Endothelial cell (in vitro differentiated cells): Measurements from ENCODE around the gene BCKDK. TPM values are rescaled to one million over a fixed set of nuclear protein-coding genes. Genes with fewer than 3 reads are reported as not detected.
"Not testable (repeated sequence)": the region's sequence is repeated elsewhere in the genome, so short reads cannot be mapped to it uniquely, and the experiment has no call there.

Source experiments
- DNase-seq: peaks from one replicate; pipeline ENCODE4 v3.0.0; 2021; ENCODE audit warnings: low spot score
- H3K27ac Mint-ChIP-seq: one replicate; pipeline ENCODE4 v1.8.0; 2021; ENCODE audit warnings: mixed read lengths, inconsistent platforms; ENCODE audit not compliant: unreplicated experiment
- H3K27me3 Mint-ChIP-seq: one replicate; pipeline ENCODE4 v1.8.0; 2021; ENCODE audit warnings: mild to moderate bottlenecking, moderate library complexity, mixed read lengths, inconsistent platforms; ENCODE audit not compliant: unreplicated experiment
- H3K36me3 Mint-ChIP-seq: one replicate; pipeline ENCODE4 v1.8.0; 2021; ENCODE audit warnings: mild to moderate bottlenecking, low read depth, mixed read lengths, inconsistent platforms; ENCODE audit not compliant: unreplicated experiment
- H3K4me1 Mint-ChIP-seq: one replicate; pipeline ENCODE4 v1.8.0; 2021; ENCODE audit warnings: mild to moderate bottlenecking, mixed read lengths, inconsistent platforms; ENCODE audit not compliant: unreplicated experiment
- H3K4me3 Mint-ChIP-seq: one replicate; pipeline ENCODE4 v1.8.0; 2021; ENCODE audit warnings: mild to moderate bottlenecking, mixed read lengths, inconsistent platforms; ENCODE audit not compliant: unreplicated experiment
- H3K9me3 Mint-ChIP-seq: one replicate; pipeline ENCODE4 v1.8.0; 2021; ENCODE audit warnings: mixed read lengths, inconsistent platforms; ENCODE audit not compliant: unreplicated experiment
- total RNA-seq: library from RNA; stranded (reverse); fragmentation: NEBNext Ultra II Directional; extraction: Animal tissue kit (Norgen Biotek cat#: 25700); gene quantifications from one replicate; pipeline ENCODE4 v1.2.1, GENCODE V29; 2021; ENCODE audit not compliant: unreplicated experiment
- TF ChIP-seq, protein P1 (sequence below): fragments of 200-600 bp; sonication (generic); IDR thresholded peaks from one replicate; pipeline ENCODE4 v1.5.0; 2021; ENCODE audit warnings: antibody characterized with exemption; ENCODE audit not compliant: unreplicated experiment

Gene BCKDK
- total RNA-seq, 1 donor from 2014 or later, result 56.8 TPM

DNA sequence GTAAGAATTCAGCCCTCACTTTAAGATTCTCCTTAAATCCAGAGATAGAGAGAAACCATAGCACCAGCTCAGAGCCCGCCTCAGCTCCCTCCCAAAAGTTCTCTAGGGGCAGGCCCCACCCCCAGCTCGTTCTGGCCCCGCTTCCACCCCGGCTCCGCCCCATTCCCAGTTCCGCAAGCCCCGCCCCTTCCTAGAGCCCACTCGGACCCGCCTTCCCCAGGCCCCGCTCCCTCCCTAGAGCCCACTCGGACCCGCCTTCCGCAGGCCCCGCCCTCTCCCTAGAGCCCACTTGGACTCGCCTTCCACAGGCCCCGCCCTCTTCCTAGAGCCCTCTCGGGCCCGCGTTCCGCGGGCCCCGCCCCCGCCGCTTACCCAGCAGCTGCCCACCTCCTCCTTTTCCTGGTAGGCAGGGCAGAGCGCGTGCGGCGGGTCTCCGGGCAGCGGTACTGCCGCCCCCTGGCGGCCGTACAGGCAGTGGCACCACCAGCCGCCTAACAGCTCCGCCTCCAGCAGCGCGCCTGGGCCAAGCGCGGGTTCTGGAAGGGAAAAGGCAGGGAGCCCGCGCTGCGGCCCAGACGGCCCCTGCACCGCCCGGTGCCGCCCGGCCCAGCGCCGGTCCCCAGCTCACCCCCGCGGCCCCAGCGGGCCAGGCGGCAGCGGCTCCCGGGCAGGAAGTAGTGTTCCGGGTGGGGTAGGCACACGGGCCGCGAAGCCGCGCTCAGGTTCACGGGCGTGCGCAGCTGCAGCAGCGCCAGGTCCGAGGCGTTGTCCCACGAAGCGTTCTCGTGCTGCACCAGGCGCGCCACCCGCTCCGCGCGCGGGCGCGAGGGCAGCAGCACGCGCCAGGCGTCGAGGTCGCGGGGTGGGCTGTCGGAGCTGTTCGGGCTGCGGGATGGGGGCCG is 34.2 kb downstream of the BCKDK start:
- Mint-ChIP-seq H3K27me3 (peaks cover 9% of the 10 kb centered on the region), H3K9me3 (peaks cover 4% of the 10 kb centered on the region), H3K36me3 (no peaks in the 10 kb centered on the region), H3K27ac (peak overlapping the region; percentile 54), H3K4me1 (peaks cover 3% of the 10 kb centered on the region), H3K4me3 (no peak overlapping the region)
- TF ChIP-seq, protein P1, sequence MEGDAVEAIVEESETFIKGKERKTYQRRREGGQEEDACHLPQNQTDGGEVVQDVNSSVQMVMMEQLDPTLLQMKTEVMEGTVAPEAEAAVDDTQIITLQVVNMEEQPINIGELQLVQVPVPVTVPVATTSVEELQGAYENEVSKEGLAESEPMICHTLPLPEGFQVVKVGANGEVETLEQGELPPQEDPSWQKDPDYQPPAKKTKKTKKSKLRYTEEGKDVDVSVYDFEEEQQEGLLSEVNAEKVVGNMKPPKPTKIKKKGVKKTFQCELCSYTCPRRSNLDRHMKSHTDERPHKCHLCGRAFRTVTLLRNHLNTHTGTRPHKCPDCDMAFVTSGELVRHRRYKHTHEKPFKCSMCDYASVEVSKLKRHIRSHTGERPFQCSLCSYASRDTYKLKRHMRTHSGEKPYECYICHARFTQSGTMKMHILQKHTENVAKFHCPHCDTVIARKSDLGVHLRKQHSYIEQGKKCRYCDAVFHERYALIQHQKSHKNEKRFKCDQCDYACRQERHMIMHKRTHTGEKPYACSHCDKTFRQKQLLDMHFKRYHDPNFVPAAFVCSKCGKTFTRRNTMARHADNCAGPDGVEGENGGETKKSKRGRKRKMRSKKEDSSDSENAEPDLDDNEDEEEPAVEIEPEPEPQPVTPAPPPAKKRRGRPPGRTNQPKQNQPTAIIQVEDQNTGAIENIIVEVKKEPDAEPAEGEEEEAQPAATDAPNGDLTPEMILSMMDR, result peak; percentile 98
- DNase-seq, result peak; percentile 99

DNA sequence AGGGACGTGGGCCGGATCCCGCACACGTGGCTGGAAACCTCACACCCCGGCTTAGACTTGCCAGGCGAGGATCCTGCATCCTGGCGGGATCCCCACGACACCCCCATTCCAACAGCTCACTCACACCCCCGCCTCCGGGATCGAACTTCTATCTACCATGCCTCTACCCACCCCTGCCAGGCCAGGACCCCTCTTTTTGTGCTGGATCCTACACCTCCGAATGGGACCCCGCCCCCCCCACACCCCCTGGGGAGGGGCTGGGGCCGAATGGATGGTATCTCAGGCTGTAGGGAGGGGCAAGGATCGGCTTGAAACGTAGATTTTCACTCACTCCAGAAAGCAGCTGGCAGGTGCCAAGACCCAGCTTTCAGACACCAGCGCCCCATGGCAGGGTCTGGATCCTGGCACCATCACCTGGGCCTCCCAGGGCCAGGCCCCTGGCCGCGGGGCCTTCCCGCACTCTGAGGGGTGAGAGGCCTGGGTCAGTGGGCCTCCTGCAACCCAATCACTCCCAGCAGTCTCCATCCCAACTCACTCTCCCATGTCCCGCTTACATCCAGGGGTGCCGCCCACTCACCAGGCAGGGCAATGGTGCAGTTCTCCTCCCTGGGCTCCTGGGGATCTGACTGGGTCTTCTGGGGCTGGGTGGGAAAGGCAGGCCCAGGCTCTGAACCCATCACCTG is 35.0 kb downstream of the BCKDK start:
- Mint-ChIP-seq H3K27ac (no peak overlapping the region), H3K4me1 (peaks cover 4% of the 10 kb centered on the region), H3K36me3 (no peaks in the 10 kb centered on the region), H3K27me3 (peaks cover 14% of the 10 kb centered on the region), H3K9me3 (peaks cover 4% of the 10 kb centered on the region), H3K4me3 (peak overlapping the region; percentile 59)
- TF ChIP-seq, protein P1, result no peak
- no peak for DNase-seq

DNA sequence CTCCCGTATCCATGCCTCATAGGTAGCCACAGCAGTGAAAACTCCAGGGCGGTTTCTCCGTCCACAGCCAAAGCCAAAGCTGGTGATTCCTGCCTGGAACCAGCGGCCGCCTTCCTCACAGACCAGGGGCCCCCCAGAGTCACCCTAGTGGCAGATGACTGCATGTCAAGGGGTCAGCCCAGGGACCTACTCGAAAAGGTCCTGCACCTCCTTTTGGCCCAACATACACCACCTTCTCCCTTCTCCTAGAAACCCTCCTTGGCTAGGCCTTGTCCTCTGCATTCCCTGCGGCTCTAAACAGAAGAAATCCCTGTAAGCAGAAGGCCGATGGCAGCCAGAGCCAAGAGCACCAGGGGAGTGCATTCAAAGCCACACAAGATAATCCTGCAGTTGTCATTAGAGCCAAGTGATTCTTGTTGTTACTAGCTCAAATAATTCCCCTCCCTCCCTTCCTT is 35.5 kb downstream of the BCKDK start:
- H3K4me1 Mint-ChIP-seq, result peaks cover 2% of the 10 kb centered on the region
- no peaks in the 10 kb centered on the region for H3K36me3 Mint-ChIP-seq
- H3K27me3 Mint-ChIP-seq, result peaks cover 13% of the 10 kb centered on the region
- no peak for DNase-seq
- no peak overlapping the region for H3K27ac Mint-ChIP-seq
- H3K9me3 Mint-ChIP-seq, result peaks cover 4% of the 10 kb centered on the region
- TF ChIP-seq, protein P1, result no peak
- H3K4me3 Mint-ChIP-seq, result peak overlapping the region; percentile 59

DNA sequence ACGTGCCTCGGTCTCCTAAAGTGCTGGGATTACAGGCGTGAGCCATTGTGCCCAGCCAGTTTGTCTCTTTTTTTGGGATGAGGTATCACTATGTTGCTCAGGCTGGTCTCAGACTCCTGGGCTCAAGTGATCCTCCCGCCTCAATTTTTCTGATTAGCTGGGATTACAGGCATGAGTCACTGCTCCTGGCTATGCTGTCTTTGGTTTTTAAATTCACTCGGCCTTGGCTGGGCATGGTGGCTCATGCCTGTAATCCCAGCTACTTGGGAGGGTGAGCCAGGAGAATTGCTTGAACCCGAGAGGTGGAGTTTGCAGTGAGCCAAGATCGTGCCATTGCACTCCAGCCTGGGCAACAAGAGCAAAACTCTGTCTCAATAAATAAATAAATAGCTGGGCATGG is 36.2 kb downstream of the BCKDK start:
- H3K4me1 Mint-ChIP-seq, H3K4me3 Mint-ChIP-seq, H3K36me3 Mint-ChIP-seq, H3K9me3 Mint-ChIP-seq, H3K27ac Mint-ChIP-seq, DNase-seq: not testable (repeated sequence)
- peaks cover 13% of the 10 kb centered on the region for H3K27me3 Mint-ChIP-seq

DNA sequence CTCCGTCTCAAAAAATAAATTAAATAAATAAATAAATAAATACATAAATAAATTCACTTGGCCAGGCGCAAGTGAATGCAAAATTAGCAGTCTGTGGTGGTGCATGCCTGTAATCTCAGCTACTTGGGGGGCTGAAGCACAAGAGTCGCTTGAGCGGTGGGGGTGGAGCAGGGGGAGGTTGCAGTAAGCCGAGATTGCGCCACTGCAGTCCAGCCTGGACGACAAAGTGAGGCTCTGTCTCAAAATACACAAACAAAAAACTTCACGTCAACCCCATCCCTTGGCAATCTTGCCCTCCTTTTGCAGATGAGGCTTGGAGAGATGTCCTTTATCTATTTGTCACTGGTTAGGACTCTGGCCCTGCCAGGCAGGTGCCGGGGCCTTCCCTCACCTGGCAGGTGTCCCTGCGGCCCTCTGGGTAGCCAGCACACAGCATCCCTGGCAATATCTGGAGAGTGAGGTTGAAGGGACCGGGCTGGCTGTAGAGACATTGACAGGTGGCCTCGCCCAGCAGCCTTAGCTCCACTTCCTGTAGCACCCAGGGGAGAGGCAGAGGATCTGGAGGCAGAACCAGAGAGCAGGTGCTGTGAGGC is 37.3 kb downstream of the BCKDK start:
- peaks cover 6% of the 10 kb centered on the region for H3K4me1 Mint-ChIP-seq
- H3K36me3 Mint-ChIP-seq, result no peaks in the 10 kb centered on the region
- TF ChIP-seq, protein P1, result no peak
- H3K27me3 Mint-ChIP-seq, result peaks cover 13% of the 10 kb centered on the region
- peaks cover 4% of the 10 kb centered on the region for H3K9me3 Mint-ChIP-seq
- H3K4me3 Mint-ChIP-seq, result no peak overlapping the region
- H3K27ac Mint-ChIP-seq, result no peak overlapping the region
- no peak for DNase-seq
